GM10266 (cell line): Measurements from ENCODE around the gene SERPINB1.

Source experiments
- DNase-seq: peaks from one replicate; pipeline ENCODE4 v3.0.0; 2012; ENCODE audit errors: extremely low spot score
- TF ChIP-seq, protein P1 (sequence below): IDR thresholded peaks from 2 replicates; pipeline ENCODE4 v1.5.1; 2012; ENCODE audit warnings: mild to moderate bottlenecking, low read depth; ENCODE audit not compliant: control insufficient read depth, insufficient read depth; ENCODE audit errors: missing control alignments

Gene SERPINB1

DNA sequence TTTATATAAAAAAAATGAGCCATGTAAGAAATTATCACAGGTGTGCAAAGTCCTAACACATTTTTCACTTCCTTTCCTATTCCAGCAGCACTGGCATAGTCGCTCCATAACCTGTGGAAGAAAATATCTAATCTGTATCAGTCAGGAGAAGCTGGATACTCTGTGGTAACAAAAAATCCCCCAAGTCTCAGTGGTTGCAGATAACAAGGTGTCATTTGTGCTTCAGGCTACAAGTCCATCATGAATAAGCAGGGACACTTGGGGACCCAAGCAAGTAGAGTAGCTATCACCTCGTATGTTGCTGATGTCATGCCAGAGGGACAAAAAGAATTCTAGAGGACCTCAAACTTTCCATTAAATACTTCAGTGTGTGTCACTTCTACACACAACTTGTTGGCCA, 30.3 kb upstream of the SERPINB1 start:
- TF ChIP-seq, protein P1, sequence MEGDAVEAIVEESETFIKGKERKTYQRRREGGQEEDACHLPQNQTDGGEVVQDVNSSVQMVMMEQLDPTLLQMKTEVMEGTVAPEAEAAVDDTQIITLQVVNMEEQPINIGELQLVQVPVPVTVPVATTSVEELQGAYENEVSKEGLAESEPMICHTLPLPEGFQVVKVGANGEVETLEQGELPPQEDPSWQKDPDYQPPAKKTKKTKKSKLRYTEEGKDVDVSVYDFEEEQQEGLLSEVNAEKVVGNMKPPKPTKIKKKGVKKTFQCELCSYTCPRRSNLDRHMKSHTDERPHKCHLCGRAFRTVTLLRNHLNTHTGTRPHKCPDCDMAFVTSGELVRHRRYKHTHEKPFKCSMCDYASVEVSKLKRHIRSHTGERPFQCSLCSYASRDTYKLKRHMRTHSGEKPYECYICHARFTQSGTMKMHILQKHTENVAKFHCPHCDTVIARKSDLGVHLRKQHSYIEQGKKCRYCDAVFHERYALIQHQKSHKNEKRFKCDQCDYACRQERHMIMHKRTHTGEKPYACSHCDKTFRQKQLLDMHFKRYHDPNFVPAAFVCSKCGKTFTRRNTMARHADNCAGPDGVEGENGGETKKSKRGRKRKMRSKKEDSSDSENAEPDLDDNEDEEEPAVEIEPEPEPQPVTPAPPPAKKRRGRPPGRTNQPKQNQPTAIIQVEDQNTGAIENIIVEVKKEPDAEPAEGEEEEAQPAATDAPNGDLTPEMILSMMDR: no peak
- no peak for DNase-seq

DNA sequence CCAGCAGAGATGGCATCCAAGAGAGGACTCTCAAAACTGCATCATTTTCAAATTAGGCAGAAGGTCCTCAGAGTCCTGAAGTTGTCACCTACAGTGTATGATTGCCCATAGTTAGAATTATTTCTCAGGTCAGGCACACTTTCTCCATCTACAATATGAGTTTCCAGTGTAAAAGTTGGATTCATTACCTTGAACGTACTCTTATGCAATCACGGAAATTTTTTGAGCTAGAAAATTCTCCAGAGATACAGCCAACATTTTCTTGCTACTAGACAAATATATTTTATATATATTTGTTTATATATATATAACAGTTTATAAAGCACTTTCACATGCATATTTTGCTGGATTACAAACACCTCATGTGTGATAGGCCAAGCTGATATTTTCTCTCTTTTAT, 29.4 kb upstream of the SERPINB1 start:
- DNase-seq: no peak

DNA sequence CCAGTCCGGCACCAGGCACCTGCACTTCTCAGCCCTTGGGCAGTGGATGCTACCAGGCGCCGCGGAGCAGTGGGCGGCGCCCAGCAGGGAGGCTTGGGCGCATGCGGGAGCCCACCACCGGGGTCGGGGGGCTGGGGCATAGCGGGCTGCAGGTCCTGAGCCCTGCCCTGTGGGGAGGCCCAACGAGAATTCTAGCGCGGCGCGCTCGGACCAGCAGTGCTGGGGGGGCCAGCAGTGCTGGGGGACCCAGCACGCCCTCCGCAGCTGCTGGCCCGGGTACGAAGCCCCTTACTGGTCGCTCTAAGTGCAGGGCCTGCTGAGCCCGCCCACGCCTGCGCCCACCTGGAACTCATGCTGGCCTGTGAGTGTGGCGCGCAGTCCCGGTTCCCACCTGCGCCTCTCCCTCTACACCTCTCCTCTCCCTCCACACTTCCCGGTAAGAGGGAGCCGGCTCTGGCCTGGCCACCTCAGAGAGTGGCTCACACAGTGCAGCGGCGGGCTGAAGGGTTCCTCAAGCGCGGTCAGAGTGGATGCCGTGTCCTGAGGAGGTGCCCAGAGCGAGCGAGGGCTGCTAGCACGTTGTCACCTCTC, 28.5 kb upstream of the SERPINB1 start:
- DNase-seq: no peak
- TF ChIP-seq, protein P1: no peak

More for the DNA sequence above, 29.4 kb upstream of the SERPINB1 start:
- TF ChIP-seq, protein P1: no peak

DNA sequence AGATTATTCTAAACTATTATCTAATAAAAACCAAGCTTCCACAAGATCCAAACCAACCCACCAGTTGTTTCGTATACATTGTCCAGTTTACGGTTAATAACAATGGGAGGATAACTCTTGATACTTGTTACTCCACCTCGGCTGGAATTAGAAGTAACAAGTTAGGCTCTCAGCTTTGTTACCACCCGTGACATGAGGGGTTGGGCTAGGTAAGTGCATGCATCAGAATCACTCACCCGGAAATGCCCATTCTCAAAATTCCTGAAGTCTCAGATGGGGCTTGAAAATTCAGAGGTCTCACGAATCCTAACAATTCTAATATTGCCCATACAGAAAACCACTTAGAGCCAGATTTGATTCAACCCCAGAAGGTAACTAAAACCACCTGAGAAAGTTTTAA, 27.0 kb upstream of the SERPINB1 start:
- TF ChIP-seq, protein P1: no peak
- no peak for DNase-seq

DNA sequence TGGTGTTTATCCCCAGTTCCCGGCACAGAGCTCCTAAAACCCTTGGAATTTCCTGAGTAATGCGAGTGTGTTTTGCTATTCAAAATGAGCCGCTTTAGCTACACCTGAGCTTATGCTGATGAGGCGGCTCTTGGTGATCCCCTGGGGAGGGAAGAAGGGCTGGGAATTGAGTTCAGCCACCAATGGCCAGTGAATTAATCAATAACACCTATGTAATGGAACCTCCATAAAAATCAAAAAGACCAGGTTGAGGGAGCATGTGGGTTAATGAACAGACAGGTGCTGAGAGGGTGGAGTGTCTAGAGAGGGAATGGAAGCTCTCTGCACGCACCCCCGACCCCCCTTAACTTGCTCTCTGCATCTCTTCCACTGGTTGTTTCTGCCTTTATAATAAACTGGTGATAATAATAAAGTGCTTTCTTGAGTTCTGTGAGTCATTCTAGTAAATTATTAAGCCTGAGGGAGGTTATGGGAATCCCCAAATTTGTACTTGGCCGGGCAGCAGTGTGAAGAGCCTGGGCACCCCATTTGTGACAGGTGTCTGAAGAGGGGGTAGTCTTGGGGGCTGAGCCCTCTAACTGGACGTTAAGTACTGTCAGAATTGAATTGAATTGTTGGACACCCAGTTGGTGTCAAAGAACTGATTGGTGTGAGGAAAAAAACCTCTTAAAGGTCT, 24.6 kb upstream of the SERPINB1 start:
- DNase-seq: peak; percentile 36
- TF ChIP-seq, protein P1: no peak

DNA sequence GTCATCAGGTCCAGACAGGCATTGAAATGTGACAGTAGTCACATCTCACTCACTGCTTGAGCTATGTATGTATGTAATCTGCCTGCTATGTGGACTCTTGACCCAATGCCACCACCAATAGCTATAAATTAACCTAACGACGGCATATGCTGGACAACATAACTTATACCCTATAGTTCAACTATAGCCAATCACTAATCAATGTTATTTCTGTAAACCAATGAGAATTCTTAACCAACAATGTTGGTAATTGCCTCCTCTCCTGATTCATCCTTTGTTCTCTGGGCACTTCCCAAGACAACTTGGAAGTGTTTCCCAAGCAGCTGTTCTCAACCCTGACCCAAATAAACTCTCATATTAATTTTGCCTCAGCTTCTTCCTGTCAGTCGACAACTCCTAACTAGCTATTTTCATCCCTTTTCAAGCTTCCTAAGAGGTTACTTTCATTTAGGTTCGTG, 24.1 kb upstream of the SERPINB1 start:
- TF ChIP-seq, protein P1: no peak
- DNase-seq: no peak

DNA sequence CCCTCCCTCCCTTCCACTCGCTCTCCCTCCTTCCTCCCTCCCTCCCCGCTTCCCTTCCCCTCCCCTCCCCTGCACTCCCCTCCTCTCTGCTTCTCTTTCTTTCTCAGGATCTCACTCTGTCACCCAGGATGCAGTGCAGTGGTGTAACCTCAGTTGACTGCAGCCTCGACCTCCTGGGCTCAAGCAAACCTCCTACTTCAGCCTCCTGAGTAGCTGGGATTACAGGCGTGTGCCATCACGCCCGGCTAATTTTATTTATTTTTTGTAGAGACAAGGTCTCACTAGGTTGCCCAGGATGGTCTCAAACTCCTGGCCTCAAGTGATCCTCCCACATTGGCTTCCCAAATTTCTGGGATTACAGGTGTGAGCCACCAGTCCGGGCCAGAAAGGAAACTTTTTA, 23.6 kb upstream of the SERPINB1 start:
- TF ChIP-seq, protein P1: no peak
- no peak for DNase-seq
